OCI-LY3 (cell line): ENCODE data around the gene PAN3.

ENCODE experiments used
- CTCF ChIP-seq: fragments of 200-600, 300-600 bp; sonication (generic); IDR thresholded peaks from 2 replicates; pipeline ENCODE4 v1.5.1; 2014; ENCODE audit warnings: antibody characterized with exemption, low read length, low read depth
- EZH2phosphoT487 ChIP-seq: fragments of 200-600 bp; shearing (Covaris generic); IDR thresholded peaks from 2 replicates; pipeline ENCODE4 v1.6.1; 2018; ENCODE audit warnings: antibody characterized with exemption, mixed run types, low read depth

GRCh38 chr13:28204690-28205443 is 66.5 kb downstream of the PAN3 start:
- TF ChIP-seq CTCF (no peak), EZH2phosphoT487 (no peak)
